Esophagus muscularis mucosa (tissue), 3 donors: Measurements from ENCODE around the gene CHERP.

Source experiments
- CTCF ChIP-seq, 3 experiments: fragments of 200-600 bp in 2 of 3; fragments of 450-650 bp in 1 of 3; sonication (generic) in 2 of 3; IDR thresholded peaks; one replicate each; pipeline ENCODE4 v1.5.1; 2017 to 2019; ENCODE audit warnings: antibody characterized with exemption in 3 of 3, mild to moderate bottlenecking in 2 of 3, moderate library complexity in 1 of 3
- POLR2AphosphoS5 ChIP-seq, 2 donors: sonication (generic); formaldehyde crosslinking; IDR thresholded peaks; one replicate each; pipeline ENCODE4 v1.6.1; 2017; ENCODE audit warnings: antibody characterized with exemption in 2 of 2

- TF ChIP-seq CTCF (IDR thresholded peaks at IDR 0.05) = no peak
- TF ChIP-seq POLR2AphosphoS5 (IDR thresholded peaks at IDR 0.05) = no peak
These were observed 71.7 kb downstream of the CHERP start for GRCh38 chr19:16470541-16470910.
